ENCODE data around the gene PAIP1.

PAIP1 gene

DNA sequence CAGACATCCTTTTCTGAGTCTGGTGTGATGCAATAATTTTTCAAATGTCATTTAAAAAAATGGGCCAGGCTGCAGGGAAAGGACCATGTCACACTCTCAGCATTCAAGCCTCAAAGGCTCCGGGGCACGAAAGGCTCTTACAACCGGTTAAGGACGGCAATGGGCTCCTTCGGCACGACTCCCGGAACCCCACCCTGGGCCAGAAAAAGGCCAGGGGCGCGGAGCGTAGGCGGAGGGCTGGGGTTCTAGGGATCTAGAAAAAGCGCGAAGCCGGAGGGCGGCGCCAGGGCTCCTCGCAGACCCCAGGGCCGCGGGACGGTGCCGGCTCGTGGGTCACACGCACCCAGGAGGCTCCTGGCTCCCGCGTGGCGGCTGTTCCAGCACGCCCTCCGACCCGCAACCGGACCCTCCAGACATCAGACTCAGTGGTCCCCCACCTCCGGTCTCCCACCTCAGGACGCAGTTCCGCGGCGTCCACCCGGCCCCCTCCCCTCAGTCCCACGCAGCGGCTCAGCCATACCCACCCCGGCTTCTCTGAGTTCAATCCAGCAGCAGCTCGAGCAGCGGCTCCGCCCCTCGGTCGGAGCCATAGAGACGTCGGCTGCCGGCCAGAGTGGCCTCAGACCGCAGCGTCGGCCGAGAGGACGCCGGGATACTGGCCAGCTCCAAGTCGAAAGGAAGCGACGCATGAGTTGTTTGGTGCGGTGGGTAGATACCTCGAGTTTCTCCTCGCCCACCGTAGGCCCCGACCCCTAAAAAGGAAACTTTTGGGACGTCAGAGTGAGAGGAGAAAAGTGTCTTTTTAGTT is 73.4 kb downstream of the PAIP1 start, which contains the start of gene TMEM267:
Gene TMEM267 (minus strand): TSS at position 568 of the 808 bp plus-strand sequence. CDS start 29,896 bp downstream, outside the sequence.
- TF ChIP-seq, protein P1, sequence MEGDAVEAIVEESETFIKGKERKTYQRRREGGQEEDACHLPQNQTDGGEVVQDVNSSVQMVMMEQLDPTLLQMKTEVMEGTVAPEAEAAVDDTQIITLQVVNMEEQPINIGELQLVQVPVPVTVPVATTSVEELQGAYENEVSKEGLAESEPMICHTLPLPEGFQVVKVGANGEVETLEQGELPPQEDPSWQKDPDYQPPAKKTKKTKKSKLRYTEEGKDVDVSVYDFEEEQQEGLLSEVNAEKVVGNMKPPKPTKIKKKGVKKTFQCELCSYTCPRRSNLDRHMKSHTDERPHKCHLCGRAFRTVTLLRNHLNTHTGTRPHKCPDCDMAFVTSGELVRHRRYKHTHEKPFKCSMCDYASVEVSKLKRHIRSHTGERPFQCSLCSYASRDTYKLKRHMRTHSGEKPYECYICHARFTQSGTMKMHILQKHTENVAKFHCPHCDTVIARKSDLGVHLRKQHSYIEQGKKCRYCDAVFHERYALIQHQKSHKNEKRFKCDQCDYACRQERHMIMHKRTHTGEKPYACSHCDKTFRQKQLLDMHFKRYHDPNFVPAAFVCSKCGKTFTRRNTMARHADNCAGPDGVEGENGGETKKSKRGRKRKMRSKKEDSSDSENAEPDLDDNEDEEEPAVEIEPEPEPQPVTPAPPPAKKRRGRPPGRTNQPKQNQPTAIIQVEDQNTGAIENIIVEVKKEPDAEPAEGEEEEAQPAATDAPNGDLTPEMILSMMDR (IDR thresholded peaks at IDR 0.05; ENCODE audit: insufficient read depth, low read depth, low read length, missing control alignments): no peak
- DNase-seq (ENCODE audit: low read depth): peak; percentile 94
- H3K4me3 ChIP-seq (ENCODE audit: low read length): peak within 1 kb of the TSS; percentile 87

DNA sequence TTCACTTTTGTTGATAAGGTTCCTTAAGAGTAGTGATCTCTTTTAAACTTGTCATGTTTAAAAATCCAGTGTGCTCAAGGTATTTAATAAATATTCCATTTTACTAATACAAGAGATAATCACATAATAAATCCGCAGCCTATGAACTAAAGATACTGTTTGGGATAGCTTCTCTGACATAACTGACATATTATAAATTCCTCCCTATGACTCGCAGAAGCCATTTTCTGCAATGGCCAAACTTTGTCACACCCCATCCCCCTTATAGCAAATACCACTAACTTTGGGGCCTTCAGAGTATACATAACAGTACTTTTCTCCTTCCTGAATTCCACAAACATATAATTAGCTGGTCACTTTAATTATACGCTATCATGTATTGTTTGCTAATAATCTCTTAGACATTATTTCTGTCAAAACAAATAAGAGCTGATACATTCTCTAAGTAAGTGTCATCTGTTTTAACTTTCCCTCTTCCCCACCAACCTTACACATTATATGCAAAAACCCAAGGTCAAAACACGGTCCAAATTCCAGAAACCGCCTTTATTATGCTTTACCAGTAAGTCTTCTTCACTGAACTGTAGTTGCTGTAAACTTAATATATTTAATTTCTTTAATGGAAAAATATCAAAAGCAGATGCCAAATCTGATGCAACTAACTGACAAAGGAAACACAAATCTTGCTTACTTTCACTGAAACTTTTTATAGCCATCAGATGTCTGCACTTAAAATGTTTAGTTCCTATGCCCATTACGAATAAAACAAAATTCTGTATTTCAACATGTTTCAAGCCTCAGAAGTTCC is 74.2 kb downstream of the PAIP1 start:
- peak; percentile 23 for DNase-seq (ENCODE audit: low read depth)
- peak overlapping the region; percentile 87 for H3K4me3 ChIP-seq (ENCODE audit: low read length)
- TF ChIP-seq, protein P1 (IDR thresholded peaks at IDR 0.05; ENCODE audit: insufficient read depth, low read depth, low read length, missing control alignments): no peak
